Measurements from ENCODE around the gene PLAGL2.

The PLAGL2 gene

DNA sequence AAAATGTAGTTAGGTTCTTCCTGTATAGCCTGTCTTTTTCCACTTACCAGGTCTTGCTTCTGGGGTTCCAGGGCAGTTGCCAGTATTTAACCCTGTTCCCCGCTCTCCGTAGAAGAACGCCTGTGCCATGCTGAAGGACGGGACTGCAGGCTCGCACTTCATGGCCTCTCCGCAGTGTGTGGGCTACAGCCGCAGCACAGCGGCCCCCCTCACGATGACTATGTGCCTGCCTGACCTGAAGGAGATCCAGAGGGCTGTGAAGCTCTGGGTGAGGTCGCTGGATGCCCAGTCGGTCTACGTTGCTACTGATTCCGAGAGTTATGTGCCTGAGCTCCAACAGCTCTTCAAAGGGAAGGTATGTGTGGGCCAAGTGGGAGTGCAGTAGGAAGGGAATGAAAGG, 23.2 kb upstream of the PLAGL2 start:
- no peak for DNase-seq

DNA sequence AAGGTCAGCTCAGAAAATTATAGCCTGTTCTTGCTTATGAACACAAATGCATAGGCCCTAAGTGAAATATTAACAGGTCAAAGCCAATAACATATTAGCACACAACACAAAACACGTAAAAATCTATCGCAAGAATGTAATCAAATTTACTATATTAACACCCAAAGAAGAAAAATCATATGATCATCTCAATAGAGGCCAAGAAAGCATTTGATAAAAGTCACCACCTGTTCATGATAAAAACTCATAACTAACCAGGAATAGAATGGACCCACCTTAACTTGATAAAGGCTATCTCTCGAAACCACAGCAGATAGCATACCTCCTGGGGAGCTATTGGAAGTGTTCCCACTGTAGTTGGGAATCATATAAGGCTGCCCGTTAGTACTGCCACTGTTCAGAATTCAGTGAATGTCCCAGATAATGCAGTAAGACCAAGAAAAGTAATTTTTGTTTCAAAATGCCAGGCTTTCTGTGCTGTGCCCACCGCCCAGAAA, 21.8 kb upstream of the PLAGL2 start:
- no peak for DNase-seq

DNA sequence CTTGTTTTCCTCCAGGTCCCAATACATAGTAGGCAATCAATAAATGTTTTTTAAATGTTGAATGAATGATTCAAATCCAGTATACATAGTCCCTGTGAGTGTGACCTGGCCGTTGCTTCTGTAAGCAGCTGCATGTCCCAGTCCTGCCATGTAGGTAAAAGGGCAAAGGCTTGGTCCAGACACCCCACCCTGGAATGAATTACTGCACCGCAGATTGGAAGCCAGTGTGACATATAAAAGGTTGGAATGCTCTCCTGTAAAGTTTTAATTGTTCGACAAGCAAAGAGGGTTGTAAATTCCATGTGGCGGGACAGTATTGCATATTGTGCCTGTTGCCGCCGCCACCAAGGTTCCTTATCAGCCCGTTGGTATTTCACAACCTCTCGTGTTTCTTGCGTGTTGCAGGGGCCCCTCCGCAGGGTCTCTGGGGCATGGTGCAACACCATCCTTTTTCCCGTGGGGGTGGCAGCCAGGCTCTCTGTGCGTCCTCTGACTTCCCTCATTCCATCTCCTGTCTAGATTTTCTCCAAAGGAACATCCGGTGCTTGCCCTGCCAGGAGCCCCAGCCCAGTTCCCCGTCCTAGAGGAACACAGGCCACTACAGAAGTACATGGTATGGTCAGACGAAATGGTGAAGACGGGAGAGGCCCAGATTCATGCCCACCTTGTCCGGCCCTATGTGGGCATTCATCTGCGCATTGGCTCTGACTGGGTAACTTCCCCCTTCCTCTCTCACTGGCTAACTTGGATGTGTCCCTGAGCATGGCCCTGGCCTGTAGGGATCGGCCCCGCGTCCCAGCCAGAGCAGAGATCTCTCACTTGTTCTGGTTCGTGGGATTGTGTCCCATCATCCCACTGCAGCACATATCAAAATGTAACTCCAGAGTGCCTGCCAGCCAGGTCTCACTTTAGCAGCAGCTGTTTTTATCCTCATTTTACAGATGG, 20.5 kb upstream of the PLAGL2 start:
- no peak for DNase-seq

DNA sequence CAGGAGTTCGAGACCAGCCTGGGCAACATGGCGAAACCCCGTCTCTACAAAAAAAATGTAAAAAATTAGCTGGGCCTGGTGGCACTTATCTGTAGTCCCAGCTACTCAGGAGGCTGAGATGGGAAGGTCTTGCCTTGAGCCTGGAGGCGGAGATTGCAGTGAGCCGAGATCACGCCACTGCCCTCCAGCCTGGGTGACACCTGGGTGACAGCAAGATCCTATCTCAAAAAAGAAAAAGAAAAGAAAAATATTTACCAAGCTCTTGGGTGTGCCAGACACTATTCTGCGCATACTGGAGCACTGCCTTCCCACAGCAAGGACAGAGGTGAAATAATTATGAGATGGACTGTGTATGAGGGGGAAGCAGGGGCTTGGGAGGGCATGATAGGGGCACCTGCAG, 19.8 kb upstream of the PLAGL2 start:
- no peak for DNase-seq

DNA sequence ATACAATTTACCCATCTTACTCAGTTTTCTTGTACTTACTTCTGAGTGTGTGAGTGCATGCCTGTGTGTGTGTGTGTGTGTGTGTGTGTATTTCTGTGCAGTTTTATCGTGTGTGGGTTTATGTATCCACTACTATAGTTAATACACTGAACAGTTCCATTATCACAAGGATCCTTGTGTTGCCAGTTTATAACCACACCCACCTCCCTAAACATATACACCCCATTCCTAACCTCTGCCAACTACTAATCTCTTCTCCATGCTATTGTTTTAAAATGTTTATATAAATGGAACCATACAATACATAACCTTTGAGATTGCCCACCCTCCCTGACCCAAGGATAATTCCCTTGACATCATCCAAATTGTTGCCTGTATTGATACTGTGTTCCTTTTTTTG, 18.8 kb upstream of the PLAGL2 start:
- no peak for DNase-seq

DNA sequence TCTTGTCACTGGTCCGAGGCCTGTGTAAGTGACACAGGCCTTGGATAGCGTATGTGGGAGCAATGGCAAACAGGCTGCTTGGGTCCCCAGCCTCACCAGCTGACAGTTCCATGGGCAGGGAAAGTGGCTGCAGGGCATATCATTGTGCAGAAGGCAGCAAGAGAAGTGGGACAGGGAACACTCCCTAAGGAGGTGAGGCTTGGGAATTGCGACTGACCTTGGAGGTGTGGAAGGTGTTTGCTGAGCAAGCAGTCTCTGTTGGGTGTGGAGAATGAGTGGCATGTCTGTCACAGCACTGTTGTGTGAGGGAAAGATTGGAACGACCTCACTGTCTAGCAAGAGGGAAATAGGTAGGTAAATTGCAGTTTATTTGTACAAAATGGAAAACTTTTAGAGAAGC, 16.9 kb upstream of the PLAGL2 start:
- no peak for DNase-seq

DNA sequence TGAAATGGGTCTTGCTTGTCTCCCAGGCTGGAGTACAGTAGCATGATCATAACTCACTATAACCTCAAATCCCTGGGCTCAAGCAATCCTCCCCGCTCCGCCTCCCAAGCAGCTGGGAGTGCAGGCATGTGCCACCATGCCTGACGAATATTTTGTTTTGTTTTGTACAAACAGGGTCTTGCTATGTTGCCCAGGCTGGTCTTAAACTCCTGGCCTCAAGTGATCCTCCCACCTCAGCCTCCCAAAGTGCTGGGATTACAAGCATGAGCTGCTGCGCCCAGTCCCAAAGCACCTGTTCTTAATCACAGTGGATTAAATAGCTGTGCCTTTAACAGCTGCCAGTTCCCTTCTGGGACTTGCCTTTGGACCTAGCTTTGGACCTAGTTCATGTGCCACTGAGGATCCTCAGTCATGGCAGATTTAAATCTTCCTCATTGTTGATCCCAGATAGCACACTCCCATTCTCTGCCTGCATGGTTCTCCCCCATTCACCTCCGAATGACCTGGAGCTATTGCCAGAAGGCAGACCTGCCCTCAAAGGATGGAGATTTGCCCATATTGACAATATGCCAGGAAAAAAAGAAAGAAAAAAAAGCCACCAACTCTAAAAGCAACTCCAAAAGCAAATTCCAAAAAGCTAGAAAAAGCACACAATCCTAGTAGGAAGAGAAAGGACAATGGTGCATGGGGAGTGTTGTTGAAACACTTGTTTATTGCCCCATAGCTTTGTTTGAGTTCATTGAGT, 10.8 kb upstream of the PLAGL2 start:
- DNase-seq = no peak

DNA sequence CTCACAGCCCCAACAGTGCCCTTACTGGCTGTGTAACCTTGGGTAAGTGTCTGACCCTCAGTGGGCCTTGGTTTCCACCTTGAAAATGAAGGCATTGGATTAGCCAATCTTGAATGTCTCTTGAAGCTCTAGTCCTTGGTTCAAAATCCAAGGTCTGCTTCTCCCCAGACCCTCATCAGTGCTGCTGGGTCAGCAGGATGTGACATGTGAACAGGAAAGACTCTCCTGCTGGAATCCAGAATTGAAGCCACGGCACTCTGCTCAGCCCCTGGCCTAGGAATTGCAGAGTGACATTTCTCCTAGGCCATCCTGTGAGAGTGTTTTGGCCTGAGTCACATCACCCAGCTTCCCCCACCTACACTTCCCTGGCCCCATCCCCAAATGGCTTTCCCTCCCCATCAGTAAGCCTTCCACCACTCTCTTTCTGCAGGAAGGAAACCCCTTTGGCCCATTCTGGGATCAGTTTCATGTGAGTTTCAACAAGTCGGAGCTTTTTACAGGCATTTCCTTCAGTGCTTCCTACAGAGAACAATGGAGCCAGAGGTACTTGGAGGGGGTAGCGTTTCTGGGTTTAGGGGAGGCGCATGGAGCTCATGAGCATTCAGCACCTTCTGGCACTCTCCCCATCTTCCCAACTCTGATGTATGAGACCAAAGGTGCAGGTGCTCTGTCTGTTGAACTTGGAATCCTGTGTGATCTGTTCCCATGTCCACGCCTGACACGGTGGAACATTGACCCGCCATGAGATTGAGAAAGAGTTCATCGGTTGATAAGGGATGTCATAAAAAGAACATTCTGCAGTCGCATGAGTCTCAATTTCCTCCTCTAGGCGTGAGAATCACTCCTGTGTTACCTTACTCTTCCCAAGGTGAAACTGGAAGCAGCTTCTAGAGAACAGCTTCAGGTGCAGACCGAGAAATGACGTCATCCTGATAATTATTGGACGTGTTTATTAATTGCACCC, 8.9 kb upstream of the PLAGL2 start:
- no peak for DNase-seq

DNA sequence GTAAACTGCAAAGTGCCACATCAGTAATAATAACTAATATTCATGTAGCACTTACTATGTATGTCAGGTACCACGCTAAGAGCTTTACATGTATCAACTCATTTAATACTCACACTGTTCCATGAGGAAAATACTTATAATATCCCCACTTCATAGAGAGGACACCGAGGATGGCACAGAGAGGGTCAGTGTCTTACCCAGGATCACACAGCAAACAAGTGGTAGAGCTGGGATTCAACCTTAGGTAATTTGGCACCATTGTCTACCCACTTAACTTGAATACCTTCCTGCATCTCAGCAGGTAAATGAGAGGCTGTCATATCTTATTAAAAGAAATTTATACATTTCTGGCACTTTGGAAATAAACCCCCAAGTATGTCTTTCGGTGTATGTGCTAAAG, 8.2 kb upstream of the PLAGL2 start:
- DNase-seq = no peak

DNA sequence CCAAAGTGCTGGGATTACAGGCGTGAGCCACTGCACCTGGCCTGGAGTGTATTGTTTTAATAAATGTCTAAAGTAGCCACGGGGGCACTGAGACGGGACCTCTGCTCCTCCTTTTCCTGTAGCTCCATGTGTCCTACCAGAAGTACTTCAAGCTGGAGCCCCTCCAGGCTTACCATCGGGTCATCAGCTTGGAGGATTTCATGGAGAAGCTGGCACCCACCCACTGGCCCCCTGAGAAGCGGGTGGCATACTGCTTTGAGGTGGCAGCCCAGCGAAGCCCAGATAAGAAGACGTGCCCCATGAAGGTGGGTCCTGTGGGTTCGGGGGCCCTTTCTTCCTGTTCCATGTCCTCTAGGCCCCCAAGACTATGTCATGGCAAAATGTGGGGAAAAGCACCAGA, 7.6 kb upstream of the PLAGL2 start:
- no peak for DNase-seq

DNA sequence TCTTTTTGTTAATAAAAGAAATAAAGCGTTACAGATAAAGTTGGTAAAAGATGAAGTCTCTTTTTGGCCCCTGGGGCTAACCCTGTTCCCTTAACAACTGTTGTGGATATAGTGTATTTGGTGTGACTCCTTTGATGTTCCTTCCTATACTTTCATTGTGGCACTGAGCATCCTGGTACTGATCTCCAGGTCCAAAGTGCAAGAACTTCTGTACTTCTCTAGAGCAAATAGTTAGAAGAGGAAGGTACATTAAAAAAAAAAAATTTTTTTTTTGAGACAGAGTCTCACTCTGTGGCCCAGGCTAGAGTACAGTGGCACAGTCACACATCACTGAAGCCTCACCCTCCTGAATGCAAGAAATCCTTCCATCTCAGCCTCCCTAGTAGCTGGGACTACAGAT, 6.3 kb upstream of the PLAGL2 start:
- no peak for DNase-seq

DNA sequence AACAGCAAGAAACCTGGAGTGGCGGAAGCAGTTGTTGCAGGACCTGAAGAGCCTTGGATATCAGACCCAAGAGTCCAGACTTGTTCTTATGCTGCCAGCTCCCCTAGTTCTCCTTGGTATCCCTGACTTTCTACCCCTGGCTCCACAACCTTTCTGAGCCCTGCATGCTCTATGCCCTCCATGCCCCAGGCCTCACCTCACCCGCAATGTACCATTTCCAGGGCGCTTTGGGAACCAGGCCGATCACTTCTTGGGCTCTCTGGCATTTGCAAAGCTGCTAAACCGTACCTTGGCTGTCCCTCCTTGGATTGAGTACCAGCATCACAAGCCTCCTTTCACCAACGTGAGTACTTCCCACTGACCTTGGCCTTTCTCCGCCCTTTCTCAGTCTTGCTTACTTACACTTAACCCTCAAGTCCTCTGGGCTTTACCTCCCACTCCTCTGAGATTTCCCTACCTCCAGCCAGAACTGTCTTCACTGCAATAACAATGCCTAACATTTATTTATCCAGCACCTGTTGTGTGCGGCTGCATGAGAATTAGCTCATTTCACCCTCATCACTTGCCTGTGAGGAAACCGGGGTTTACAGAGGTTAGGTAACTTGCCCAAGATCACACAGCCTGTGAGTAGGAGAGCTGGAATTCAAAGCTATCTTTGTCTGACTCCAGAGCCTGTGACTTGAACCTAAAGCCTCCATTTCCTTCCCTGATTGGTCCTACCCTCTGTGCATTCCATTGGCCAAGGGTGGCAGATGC, 2.5 kb upstream of the PLAGL2 start:
- no peak for DNase-seq

DNA sequence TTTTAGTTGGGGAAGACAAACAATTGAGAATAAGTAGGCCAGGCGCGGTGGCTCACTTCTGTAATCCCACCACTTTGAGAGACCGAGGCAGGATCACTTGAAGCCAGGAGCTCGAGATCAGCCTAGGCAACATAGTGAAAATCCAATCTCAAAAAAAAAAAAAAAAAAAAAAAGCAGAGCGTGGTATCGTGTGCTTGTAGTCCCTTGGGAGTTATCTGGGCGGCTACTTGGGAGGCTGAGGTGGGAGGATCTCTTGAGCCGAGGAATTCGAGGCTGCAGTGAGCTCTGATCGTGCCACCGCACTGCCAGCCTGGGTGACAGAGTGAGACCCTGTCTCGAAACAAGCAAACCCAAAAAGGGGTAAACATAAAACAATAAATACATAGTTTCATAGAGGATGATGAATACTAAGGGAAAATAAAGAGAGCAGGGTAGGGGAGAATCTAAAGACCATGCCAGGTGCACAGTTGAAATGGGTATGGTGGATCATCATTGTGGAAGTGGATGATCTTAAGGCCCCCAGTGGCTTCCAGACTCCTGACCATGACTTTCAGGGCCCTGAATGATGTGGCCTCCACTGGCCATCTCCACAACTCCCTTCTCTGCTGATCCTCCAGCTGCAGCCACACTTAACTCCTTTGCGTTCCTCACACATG, 1.1 kb upstream of the PLAGL2 start:
- DNase-seq = no peak

DNA sequence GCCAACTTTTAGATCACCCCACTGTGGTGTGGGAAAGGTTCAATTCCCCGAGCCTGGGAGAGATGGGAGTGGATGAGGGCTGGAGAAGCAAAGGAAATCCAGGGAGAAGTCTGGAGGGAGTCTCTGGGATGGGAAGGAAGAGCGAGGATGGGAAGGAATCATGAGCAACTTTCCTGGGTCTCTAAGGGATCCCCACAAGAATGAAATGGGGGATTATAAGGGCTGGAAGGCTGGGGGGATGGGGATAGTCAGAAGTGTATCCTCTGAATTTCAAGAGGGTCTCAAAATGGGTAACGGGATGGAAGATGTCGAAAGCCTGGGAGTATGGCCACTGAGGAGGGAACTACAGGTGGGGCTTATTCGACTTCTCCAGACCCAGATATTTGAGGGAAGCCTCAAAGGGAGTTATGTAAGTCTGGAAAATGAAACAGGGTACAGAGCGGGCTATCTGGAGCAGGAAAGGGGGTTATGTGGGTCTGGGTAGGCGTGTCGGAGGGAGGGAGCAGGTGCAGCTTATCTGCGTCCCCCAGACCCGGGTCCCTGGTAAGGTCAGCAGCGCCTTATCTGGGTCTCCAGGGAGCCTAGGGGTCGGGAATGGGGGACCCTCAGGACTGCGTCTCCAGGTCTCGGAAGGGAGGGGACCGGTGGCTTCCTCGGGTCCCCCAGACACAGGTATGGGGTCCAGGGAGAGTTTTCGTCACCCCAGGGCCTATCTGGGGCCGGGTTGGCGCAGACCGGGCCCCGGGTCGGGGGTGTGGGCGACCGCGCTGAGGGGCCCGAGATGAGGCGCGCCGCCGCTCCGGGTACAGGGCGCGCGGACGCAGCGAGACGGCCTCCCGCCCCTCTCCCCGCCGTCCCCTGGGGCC, 550 bp downstream of the PLAGL2 start:
- peak; percentile 14 for DNase-seq

DNA sequence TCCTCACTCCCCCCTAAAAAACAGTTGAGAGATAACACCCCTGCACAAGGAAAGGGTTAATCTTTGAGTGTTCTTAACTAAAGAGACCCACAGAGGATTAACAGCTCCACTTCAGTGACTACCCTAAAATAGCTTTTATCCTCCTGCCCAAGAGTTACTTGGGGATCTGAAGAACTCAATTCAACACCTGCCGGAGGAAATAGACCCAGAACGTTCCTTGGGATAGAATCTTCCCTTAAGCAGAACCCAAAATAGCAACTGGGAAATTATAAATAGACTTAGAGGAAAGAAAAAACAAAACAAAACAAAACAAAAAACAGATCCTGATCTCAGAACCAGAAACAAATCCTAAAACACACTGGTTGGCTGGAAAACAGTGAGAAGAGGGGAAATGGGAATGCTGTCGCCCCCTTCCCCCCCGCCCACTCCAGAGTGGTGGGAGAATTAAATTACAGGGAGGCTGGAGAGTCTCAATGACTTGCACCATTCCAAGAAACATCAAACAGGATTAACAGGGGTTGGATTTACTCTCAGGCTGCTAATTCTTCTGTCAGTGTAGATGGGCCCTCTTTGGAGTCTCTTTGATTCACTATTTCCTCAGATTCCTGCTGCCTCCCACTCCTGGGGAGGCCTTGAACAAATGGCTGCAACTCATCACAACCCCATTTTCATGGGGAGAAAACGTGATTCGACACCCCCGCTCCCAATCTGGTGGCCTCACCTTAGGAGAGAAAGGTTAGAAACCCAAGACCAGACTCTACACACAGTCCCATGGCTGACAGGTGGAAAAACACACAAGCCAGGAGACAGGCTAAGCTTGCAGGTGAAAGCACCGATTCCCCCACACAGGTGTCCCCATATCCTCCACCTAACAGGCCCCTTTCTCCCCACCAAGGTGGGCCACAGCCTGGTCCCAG, 1.4 kb downstream of the PLAGL2 start:
- DNase-seq = peak; percentile 19

DNA sequence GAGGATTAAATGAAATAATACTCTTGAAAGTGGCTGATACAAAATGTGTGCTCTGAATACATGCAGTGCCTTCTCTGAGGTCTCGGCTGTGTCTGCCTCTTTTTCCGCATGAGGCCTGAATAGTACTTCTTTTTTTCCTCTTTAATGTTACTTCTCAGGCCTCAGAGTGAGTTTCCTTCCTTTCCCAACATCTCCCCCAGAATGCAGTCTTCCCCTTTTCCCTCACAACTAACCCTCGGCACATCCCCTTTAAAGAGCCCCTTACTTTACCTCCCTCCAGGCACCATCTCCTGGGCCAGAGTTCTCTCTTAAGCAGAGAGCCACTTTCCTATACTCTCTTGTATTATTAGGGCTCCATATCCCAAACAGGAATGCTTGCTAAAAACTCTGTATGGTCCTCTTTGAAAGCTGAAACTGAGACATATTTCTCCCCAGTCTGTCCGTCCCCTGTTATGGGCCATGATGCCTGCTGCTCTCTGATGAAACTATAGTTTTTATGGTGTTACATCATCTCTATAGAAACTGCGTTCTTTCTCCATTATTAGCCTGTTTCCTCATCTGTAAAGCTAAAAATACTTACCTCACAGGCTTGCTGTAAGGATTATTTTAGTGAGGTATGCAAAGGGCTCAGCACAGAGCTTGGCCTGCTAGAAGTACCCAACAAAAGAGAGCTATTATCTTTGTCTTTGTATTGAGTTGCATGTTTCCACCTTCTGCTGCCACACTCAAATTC, 2.3 kb downstream of the PLAGL2 start:
- DNase-seq = no peak

DNA sequence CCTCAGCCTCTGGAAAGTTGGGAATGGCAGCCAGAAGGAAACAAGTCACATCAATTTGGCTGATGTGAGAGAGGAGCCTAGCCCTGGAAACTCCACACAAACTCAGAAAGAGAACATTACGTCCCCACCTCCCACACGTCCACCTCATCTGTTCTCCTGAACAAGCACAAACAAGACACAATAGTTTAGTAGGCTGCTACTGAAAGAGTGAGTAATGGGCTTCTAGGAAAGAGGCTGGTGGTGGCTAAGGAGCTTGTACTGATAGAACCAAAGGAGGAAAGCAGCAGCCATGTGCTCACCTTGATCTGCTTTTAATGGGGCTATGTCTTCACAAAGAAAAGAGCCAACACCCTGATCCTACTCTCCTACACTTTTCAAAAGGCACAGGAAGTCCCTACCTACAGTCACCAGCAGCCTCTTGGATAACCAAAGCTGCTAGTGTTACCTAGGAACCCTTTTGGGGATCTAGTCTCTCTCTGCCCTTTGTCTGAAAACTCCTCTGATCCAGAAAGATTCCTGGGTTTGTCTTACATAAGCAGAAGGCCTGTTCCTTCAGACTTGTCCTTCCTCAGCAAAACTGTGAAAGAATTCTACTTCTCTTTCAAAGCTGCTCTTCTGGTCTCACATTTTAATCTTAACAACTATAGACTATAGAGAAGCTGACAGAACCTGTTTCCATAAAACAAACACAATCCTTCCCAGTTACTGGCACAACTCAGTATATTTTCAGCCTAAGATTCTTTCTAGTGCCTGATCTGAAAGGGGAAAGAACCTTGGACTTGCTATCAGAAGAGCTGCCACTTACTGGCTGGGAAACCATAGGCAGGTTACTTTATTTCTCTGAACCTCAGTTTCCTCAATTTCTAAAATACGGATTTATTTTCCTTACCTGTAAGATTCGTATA, 3.1 kb downstream of the PLAGL2 start:
- DNase-seq = peak; percentile 87
